ENCODE measurements around the gene LRRC8D. TPM values are rescaled to one million over a fixed set of nuclear protein-coding genes. Genes with fewer than 3 reads are reported as not detected.
A peak's percentile ranks its signal among the peaks of the same experiment; 100 is the strongest.
"Not testable (repeated sequence)": the region's sequence is repeated elsewhere in the genome, so short reads cannot be mapped to it uniquely, and the experiment has no call there.

Gene LRRC8D
- total RNA-seq = 10 to 100 TPM in 1 of 2 donors, 1 to 10 TPM in 1; 8.5 to 49.6 TPM

GRCh38 chr1:89820422-89821321 is at the start of gene LRRC8D:
Gene LRRC8D, plus strand, starts transcription at chr1:89821032. Its CDS starts 112,037 bp downstream, at chr1:89933069.
- WGBS = under 1% methylated on average over 24 of the region's 82 CpGs
- Histone ChIP-seq H3K27ac (peak within 1 kb of the TSS; percentile 60 to 62), H3K4me1 (replicated peaks) (peaks cover 4% of the 10 kb centered on the region), H3K36me3 (no peaks in the 10 kb centered on the region), H3K27me3 (replicated peaks; ENCODE audit: insufficient read depth) (no peaks in the 10 kb centered on the region), H3K9me3 (no peaks in the 10 kb centered on the region), H3K4me3 (peak within 1 kb of the TSS; percentile 81 to 83)
- intact Hi-C loops (cut with DNase I) = no loop called here
- peak; percentile 75 for DNase-seq (ENCODE audit: low spot score)
- TF ChIP-seq CTCF (IDR thresholded peaks at IDR 0.05) (peak in 2 of 4 experiments; percentile 21 to 30), POLR2AphosphoS5 (IDR thresholded peaks at IDR 0.05) (peak; percentile 60), POLR2A (IDR thresholded peaks at IDR 0.05) (peak; percentile 9)

GRCh38 chr1:89771991-89772560 is 48.8 kb upstream of the LRRC8D start:
- intact Hi-C loops (cut with DNase I) = no loop called here
- Histone ChIP-seq H3K4me1 (replicated peaks) (no peaks in the 10 kb centered on the region), H3K27ac (no peak overlapping the region), H3K4me3 (no peak overlapping the region), H3K36me3 (no peaks in the 10 kb centered on the region), H3K27me3 (replicated peaks; ENCODE audit: insufficient read depth) (no peaks in the 10 kb centered on the region), H3K9me3 (no peaks in the 10 kb centered on the region)
- TF ChIP-seq POLR2A (IDR thresholded peaks at IDR 0.05) (no peak), CTCF (IDR thresholded peaks at IDR 0.05) (no peak), POLR2AphosphoS5 (IDR thresholded peaks at IDR 0.05) (no peak)
- no peak for DNase-seq (ENCODE audit: low spot score)
- WGBS = 48% methylated on average over 5 of the region's 5 CpGs

- H3K36me3 ChIP-seq; H3K4me1 ChIP-seq (replicated peaks); H3K9me3 ChIP-seq; H3K4me3 ChIP-seq; intact Hi-C loops (cut with DNase I); H3K27me3 ChIP-seq (replicated peaks; ENCODE audit: insufficient read depth); DNase-seq (ENCODE audit: low spot score); H3K27ac ChIP-seq: not testable (repeated sequence)
- 67% methylated on average over 1 of the region's 1 CpG for WGBS
These were observed 44.7 kb upstream of the LRRC8D start for GRCh38 chr1:89776104-89776503.

- intact Hi-C loops (cut with DNase I); DNase-seq (ENCODE audit: low spot score); H3K36me3 ChIP-seq; H3K9me3 ChIP-seq; H3K4me3 ChIP-seq; H3K27ac ChIP-seq; H3K27me3 ChIP-seq (replicated peaks; ENCODE audit: insufficient read depth); H3K4me1 ChIP-seq (replicated peaks): not testable (repeated sequence)
- 92% methylated on average over 2 of the region's 2 CpGs for WGBS
These were observed 43.6 kb upstream of the LRRC8D start for GRCh38 chr1:89777271-89777670.

GRCh38 chr1:89779151-89779940 is 41.5 kb upstream of the LRRC8D start:
- Histone ChIP-seq H3K27me3 (replicated peaks; ENCODE audit: insufficient read depth) (no peaks in the 10 kb centered on the region), H3K4me1 (replicated peaks) (no peaks in the 10 kb centered on the region), H3K4me3 (no peak overlapping the region), H3K36me3 (no peaks in the 10 kb centered on the region), H3K27ac (no peak overlapping the region), H3K9me3 (no peaks in the 10 kb centered on the region)
- intact Hi-C loops (cut with DNase I) = no loop called here
- TF ChIP-seq CTCF (IDR thresholded peaks at IDR 0.05) (no peak), POLR2AphosphoS5 (IDR thresholded peaks at IDR 0.05) (no peak), POLR2A (IDR thresholded peaks at IDR 0.05) (no peak)
- 84% methylated on average over 6 of the region's 6 CpGs for WGBS
- DNase-seq (ENCODE audit: low spot score) = no peak
